ENCODE results near the gene RSPO1.
A peak's percentile ranks its signal among the peaks of the same experiment; 100 is the strongest.
"Not testable (repeated sequence)": the region's sequence is repeated elsewhere in the genome, so short reads cannot be mapped to it uniquely, and the experiment has no call there.

RSPO1 gene

GRCh38 chr1:37612186-37612585, 22.5 kb downstream of the RSPO1 start:
- DNase-seq, result no peak

DNA sequence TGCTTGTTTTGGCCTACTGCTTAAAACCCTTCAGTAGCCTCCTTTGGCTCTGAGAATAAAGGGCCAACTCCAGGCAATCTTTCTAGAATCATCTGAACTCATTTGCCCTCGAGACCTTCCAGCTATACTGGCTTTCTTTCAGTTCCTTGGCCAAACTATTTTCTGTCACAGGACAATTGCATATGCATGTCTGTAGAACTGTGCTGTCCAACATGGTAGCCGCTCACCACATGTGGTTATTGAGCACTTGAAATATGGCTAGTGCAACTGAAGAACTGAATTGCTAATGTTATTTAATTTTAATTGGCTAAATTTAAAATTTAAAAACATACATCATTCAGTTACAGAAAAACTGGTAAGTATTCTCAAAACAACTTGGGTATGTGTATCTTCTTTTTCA, 24.7 kb downstream of the RSPO1 start:
- no peak for DNase-seq

DNA sequence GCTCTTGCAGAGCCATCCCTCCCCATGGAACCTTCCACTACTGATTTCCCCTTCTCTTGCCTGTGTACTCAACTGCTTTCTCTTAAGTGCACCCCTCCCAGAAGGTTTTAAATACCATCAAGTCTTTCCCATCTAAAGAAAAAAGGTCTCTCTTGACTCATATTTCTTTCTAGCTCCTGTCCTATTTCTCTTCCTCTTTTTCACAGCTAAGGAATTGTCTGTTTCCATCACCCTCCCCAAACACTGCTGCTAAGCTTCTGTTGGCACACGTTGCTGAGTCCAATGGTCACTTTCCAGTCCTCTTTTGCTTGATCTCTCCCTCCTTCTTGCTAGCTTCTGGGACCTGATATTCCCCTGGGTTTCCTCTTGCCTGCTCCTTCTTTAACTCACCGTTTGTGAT, 25.7 kb downstream of the RSPO1 start:
- DNase-seq, result no peak

DNA sequence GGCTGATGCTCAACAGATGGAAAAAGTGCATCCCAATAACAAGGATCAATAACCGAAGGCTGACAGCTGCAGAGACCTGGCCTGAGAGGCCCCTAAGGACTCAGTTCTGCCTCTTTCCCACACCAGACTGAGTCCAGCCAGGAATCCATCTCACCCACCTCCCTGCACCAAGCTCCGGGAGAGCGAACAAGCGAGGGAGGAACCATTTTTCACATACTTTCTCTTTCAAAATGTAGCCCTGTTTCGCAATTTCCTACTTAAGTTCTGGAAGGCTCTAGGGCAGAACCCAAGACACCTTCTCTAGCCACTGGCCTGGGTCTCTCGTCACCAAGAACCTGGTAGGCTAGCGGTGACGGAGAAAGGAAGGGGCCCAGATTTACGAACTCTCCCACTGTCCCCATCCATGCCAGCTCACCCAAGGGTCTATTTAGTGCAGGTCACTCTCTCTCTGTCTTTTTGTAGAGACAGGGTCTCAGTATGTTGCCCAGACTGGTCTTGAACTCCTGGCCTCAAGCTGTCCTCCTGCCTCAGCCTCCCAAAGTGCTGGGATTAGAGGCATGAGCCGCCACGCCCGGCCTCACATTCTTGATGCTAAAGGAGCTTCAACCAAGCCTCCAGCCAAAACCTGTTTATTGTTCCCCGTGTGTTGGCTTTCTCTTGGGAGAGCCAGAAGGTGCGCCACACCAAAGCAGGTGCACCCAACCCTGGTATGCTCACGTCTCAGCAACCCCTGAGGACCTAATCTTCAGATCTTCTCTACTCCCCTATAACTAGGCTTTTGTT, 28.0 kb downstream of the RSPO1 start:
- no peak for DNase-seq

DNA sequence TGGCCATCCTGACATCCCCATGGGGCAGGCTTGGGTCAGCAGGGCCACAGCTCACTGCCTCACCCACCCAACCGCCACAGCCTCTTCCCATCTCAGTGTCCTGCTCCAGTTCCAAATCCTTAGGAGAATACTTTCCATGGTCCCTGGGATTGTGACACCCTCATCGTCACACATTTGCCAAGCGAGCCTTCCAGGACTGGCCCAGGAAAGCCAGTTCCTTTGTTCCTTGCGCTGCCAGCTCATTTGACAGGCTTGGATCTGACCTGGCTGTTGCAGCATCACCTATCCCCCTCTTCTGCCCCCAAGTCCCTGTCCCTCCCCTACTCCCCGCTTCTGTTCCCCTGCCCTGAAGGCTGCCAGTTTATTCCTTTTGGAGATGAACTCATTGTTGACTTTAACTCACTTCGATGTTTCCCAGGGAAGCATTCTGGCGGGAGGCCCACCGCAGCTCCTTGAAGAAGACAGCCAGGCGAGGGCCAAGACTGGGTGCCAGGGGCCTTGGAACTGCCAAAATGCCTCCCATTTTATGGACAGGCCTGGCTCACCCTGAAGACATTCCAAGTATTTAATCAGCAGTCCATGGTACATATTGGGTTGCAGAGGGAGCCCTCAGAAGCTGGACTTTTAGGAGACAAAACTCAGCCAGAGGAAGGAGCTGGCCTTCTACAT, 28.8 kb downstream of the RSPO1 start:
- no peak for DNase-seq

GRCh38 chr1:37605061-37605650, 29.5 kb downstream of the RSPO1 start:
- DNase-seq, result no peak

DNA sequence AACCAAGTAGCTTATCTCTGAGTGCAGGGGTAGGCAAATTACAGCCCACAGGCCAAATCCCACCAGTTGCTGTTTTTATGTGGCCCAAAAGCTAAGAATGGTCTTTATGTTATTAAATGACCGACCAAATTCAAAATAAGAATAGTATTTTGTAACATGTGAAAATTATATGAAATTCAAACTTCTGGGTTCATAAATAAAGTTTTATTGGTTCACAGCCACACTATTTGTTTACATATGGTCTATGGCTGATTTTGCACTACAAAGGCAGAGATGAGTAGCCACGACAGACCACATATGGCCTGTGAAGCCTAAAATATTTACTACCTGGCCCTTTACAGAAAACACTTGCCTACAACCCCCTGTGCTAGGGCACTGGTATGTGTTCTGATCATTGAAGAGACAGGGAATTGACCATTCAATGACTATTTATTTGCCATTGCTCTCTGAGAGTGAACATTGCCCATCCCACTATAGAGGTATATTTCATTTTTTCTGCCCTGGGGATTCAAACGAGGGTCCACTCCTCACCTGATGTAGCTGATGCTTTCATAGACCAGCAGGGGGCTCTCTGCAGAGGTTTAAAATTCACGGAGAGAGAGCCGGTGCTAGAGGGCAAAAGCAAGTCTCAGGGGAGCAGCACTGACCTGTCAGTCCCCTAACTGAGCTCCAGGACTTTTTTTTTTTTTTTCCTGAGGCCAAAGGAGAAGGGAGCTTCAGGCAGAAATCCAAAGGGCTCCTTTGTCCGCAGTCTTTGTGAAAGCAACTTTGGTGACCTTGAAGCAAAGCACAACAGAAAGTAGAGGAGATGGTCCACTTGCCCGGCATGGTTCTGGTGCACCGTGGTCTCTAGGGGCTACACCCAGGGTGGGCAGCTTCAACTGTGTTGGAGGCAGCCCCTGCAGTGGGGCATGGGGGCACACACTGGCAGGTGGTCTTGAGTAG, 31.7 kb downstream of the RSPO1 start:
- no peak for DNase-seq

- no peak for DNase-seq
Observed at GRCh38 chr1:37601441-37601840, 33.3 kb downstream of the RSPO1 start.

DNA sequence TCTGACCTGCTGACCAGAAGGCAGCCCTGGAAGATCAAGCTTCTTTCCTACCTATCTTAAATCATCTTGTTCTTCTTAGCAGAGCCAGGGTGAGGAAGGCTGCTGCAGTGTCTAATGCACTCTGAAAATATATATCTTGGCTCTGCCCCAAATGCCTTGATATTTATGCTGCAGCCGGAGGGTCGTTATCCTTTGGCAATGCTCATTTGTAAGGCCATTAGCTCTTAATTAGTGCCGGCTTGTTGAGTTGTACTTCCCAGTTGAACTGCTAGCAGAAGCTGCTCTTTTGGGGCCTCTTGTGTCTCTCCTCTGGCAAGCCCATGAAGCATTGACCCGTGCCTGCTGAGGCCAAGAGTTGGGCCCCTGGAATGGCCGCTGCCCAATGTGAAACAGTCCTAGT, 34.8 kb downstream of the RSPO1 start:
- no peak for DNase-seq

DNA sequence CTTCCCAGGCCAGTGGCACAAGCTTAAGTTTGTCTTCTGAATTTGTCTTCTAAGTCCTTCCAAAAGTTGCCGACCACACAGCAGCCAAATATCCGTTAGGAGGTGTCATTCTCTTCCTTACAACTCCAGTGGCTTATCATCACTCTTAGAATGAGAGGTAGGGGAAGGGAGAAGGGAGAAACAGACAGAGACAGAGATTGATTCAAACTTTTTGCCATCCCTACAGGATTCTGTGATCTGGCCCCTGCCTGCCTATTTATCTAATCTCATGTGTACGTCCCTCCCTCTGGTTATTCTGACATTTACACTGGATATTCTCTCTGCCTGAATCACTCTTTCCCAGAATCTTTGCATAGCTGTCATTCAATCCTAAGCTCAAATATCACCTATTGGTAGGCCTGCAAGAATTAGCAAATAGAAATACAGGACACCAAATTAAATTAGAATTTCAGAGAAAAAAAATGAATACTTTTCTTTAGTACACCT, 38.5 kb downstream of the RSPO1 start:
- DNase-seq, result no peak

DNA sequence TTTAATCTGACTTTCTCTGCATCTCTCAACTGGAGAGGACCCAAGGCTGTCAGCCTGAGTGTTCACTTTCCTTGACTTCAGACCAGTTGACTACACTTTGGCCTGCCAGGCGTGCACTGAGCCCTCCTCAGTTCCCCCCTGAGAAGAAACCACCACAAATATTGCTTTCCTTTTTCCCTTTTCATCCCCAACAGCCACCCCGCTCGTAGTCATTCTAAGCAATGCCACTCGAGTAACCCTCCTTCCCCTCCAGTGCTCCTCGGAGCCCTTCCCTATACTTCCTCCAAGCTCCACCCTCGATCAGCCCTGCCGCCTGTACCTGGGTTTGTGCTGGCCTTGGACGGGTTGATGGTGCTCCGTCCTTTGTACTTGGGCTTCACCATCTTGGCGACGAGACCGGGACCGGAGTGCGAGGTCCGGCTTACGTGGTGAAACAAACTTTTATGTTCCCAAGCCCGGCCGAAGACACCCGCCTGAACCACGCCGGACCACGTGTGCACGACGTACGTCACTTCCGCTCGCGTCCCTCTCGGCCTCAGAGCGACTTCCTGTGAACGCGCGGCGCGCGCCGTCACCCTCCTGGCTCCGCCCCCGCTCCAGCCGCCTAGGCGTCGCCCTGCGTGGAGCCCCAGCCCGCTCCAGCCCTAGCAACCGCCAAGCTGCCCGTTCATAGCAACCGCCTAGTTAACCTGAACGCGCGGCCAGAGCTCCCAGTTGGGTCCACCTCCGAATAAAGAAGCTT, 39.1 kb downstream of the RSPO1 start, which contains the start of gene GNL2:
GNL2 (minus strand) TSS at position 498 of the 742 bp plus-strand sequence; CDS start at position 383, 115 bp downstream.
- peak; percentile 72 for DNase-seq

DNA sequence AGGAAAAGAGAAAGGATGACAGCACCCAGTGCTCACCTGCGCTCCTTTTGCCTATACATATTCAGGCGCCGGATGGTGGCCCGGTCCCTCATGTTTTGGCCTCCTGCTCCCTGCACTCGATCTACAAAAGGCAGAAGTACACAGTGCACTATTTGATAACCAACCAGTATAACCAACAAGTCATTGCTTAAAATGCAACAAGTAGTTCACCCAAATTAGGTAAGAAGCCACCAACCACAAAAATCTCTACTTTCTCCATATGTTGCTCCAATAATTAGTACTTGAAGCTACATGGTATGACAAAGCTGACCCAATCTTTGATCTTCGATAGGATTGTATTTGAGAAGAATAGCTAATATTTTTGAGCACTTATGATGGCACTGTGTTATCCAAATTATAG, 41.0 kb downstream of the RSPO1 start:
- DNase-seq, result no peak

- DNase-seq, result no peak
Observed at GRCh38 chr1:37588939-37589338, 45.8 kb downstream of the RSPO1 start.

GRCh38 chr1:37584544-37584943, 50.1 kb downstream of the RSPO1 start:
- not testable (repeated sequence) for DNase-seq

DNA sequence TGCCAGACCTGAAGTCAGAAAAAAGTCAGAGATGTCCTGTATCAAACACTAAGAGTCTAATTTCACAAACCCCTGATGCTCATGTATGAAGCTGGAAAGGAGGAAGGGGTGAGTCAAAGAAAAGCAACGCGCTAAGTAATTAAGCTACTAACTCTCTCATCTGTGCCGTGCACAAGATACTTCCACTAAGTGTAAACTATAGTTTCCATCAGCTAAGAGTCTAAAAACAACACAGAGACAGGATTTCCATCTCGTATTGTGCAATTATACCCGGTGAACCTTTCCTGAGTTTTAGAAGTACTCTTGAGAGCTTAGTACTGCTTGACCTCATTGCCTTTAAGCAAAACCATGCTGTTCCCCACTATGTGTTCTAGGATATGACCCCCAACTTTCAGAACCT, 59.0 kb downstream of the RSPO1 start:
- no peak for DNase-seq

DNA sequence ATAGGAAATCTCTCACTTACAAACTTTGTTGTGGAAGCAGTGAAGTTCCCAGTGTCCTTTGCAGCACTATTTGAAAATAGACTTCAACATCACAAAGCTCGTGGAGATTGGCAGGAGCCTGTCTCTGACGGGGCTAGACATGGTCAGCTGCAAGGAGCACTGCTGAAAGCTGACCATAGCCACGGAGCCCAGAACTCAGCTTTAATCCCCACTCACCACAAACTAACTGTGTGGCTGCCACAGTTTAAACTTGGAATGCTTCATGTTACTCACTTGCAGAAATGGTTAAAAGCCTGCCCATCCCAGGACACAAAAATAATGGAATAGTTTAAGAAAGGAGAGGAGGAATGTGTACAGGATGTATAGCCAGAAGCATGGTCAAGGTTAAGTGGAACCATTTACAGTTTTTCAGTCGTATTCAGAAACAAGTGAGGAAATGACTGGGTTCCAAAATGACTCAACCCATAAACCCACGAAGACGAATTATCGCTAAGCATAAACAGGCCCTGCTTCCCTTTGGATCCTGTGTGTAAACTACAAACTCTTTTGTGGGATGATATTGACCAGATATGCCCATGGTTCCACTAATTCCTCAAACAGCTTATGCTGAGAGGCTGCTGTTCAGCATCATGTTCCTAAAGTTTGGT, 59.7 kb downstream of the RSPO1 start:
- DNase-seq, result no peak

- no peak for DNase-seq
Observed at GRCh38 chr1:37570528-37571334, 64.0 kb downstream of the RSPO1 start.

- no peak for DNase-seq
Observed at GRCh38 chr1:37567023-37567422, 67.7 kb downstream of the RSPO1 start.

DNA sequence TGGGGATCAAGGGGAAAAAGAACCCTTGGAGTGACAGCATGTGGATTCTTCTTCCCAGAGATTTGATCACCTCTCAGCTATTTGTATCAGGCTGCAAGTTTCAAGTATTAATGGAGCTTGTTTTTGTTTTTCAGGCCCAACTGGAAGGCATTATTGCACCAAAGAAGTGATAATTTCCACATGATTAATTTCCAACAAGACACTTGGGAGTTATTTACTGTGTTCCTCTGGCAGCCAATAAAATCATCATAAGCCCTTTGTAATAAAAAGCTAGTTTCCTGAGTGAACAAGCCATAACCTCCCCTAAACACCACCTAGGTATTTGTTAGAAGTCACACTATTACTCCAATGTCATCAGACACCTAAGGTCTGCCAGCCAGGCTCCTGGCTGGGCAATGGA, 69.8 kb downstream of the RSPO1 start:
- DNase-seq, result no peak

- no peak for DNase-seq
Observed at GRCh38 chr1:37562984-37563383, 71.7 kb downstream of the RSPO1 start.
